Sciatic nerve (tissue), 2 donors: ENCODE results near the gene KCNK1. TPM values are rescaled to one million over a fixed set of nuclear protein-coding genes. Genes with fewer than 3 reads are reported as not detected.
A peak's percentile ranks its signal among the peaks of the same experiment; 100 is the strongest.
"Not testable (repeated sequence)": the region's sequence is repeated elsewhere in the genome, so short reads cannot be mapped to it uniquely, and the experiment has no call there.

Source experiments
- ATAC-seq: fragments of 200-7000 bp; cut with Tn5 transposase; one replicate; pipeline ENCODE4 v1.9.1; 2020; ENCODE audit warnings: mild to moderate bottlenecking, moderate library complexity
- DNase-seq: peaks from one replicate; pipeline ENCODE4 v3.0.0-alpha.2; 2020; ENCODE audit warnings: low spot score
- intact Hi-C: fragments of 100-400 bp; cut with DNase I; formaldehyde crosslinking; loops from one replicate; pipeline ENCODE4 v1.14.2; 2022
- total RNA-seq: library from RNA; stranded (reverse); fragmentation: NEBNext Ultra II Directional; extraction: Animal tissue kit (Norgen Biotek cat#: 25700); gene quantifications from one replicate; pipeline ENCODE4 v1.2.1, GENCODE V29; 2021
- donor health status: DM: no; HTN: no; CAD: no.
- donor health status: DM: no; HTN: no; CAD: no.

Gene KCNK1
- total RNA-seq, 1 donor from 2014 or later = 4.3 TPM

GRCh38 chr1:233679030-233679429 lies 65.1 kb downstream of the KCNK1 start:
- no peak for ATAC-seq
- intact Hi-C loops = no loop called here
- no peak for DNase-seq

DNA sequence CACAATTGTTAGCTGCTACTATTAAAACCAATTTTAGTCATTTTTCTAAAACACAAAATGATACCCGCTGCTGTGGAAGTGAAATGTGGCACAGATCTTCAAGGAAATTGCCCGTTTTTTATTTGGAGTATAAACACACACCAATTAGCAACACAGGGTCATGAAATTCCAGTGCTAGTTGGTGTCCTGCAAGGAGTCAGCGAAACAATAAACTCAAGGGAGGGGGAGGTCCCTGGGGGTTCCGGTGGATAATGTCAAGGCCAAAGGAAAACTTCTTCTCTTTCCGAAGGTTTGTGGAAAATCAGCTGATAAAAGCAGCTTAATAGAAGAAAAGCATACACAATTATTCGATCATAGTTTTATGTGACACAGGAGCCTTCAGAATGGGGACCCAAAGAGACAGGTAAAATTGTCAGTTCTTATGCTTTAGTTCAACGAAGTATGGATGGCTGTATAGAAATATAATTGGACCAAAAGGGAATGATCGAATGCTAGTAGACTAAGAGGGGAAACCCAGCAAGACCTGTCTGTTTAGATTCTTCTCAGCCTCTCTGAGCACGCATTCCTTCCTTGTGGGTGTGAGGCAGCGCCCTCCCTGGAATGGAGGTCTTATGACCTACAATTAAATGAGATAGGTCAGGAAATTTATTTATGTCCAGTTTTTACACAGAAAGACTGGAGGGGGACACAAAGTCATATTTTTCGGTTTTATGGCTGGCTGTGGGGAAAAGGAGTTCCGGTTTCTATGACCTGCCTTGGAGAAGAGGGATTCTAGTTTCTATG lies 65.9 kb downstream of the KCNK1 start:
- intact Hi-C loops = no loop called here
- DNase-seq = no peak
- no peak for ATAC-seq

DNA sequence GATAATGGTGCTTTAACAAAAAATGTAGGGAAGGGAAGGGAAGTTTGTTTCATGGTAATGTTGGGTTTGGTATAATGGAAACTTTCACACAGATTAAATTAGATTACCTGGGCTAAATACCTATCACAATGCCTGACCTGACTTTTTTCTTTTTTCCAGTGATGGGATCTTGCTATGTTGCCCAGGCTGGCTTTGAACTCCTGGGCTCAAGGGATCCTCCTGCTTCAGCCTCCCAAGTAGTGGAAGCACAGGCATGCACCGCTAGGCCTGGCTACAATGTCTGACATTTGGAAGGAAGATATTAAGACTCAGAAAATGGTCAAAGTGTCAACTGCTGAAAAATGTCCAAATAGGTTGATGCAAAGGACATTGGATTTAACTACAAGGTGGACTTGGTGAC lies 67.4 kb downstream of the KCNK1 start:
- intact Hi-C loops = no loop called here
- DNase-seq = no peak
- no peak for ATAC-seq

GRCh38 chr1:233686653-233687052 lies 72.7 kb downstream of the KCNK1 start:
- ATAC-seq, DNase-seq, intact Hi-C loops: not testable (repeated sequence)

DNA sequence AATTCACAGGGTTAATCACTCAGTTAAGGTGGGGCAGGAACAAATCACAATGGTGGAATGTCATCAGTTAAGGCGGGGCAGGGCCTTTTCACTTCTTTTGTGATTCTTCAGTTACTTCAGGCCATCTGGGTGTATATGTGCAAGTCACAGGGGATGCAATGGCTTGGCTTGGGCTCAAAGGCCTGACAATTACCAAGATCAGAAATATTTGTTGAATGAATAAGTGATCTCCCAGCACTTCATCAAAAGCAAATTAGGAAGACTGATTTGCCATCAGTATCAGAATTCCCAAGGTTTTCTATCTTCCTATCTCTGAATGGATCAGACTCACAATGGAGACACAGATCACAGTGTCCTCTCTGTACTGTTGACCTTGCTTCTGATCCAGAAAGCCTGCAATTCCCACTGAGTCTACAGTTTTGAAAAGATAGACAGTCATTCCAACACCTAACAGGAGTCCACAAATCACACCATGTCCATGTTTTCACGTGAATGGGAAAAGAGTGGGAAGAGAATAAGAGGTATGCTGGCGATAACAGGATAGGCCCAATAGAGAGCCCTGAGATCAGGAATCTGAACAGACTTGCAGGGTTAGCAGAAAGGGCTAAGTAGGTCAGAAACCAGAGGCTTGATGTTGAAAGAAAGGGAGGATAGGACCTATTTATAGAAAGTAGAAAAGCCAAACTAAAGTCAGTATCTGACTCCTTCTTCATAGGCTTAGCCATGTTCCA lies 75.3 kb downstream of the KCNK1 start:
- ATAC-seq = no peak
- DNase-seq = no peak
- intact Hi-C loops = no loop called here

DNA sequence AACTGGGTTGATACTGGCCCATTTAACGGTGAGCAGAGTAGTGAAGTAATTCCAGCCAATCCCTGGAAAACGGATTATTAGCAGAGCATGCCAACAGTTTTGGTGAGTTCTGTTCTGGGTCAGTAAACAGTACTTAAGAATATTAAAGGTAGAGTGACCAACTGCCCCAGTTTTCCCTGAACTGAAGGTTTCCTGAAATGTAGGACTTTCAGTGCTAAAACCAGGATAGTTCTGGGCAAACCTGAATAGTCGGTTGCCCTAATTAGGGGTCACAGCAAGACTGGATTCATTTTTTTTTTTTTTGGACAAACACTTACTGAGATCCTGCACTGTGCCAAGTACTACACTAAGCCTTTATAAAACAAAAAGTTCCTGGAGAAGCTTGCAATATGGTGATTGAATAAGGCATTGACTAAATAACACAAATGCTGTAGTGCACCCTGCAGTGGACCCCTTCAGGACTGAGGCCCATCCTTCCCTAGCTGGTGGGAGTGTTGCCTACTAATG lies 75.9 kb downstream of the KCNK1 start:
- DNase-seq = no peak
- peak; percentile 39 for ATAC-seq
- intact Hi-C loops = no loop called here

DNA sequence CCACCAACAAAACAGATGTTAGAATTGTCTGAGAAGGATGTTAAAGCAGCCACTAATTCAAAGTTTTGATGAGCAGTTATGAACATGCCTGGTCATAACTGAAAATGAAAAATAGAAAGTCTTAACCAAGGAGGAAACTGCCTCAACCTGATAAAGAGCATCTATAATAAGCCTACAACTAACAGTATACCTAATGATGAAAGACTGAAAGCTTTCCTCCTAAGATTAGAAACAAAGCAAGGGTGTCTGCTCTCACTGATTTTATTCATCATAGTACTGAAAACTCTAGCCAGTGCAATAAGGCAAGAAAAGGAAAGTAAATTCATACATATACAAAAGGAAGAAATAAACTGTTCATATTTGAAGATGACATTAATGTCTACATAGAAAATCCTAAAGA lies 82.0 kb downstream of the KCNK1 start:
- ATAC-seq = no peak
- intact Hi-C loops = no loop called here
- DNase-seq = no peak

GRCh38 chr1:233700338-233700737 lies 86.4 kb downstream of the KCNK1 start:
- no peak for DNase-seq
- intact Hi-C loops = no loop called here
- no peak for ATAC-seq

- ATAC-seq (no peak), DNase-seq (no peak)
- intact Hi-C loops = no loop called here
Measured at GRCh38 chr1:233704170-233704897, 90.4 kb downstream of the KCNK1 start.

DNA sequence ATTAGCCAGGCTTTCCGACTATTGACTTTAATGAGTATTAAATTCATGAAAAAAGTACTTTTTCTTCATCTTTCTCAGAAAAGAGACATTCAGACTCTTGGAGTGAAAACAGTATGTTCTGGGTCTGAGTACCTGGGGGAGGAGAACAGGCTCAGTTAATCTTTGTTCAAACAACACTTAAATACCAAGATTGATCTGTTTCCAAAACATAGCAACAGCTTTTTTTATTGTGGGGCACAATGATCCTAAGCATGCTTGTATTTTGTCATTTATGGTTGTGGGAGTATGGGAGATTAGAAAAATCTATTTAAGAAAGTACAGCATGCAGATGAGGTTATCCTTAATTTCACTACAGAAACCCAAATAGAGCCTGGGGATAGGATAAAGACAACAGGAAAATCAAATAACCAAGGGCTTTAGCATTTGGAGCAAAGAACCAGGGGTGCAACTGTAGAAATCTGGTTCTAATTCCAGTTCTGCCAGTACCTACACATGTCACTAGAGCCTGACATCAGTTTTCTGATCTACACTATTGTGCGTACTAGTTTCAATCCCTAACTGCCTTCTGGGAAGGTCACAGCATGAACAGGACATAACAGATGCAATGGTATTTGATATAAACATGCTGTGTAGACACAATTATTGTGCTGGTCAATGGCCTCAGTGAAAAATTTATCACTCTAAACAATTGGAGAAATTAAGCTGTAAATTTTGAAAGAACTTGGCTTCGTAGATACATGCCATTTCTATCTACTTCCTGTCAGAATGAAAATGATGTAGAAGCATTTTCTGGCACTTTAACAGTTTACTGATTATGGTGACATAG lies 91.2 kb downstream of the KCNK1 start:
- intact Hi-C loops = no loop called here
- DNase-seq (no peak), ATAC-seq (no peak)

DNA sequence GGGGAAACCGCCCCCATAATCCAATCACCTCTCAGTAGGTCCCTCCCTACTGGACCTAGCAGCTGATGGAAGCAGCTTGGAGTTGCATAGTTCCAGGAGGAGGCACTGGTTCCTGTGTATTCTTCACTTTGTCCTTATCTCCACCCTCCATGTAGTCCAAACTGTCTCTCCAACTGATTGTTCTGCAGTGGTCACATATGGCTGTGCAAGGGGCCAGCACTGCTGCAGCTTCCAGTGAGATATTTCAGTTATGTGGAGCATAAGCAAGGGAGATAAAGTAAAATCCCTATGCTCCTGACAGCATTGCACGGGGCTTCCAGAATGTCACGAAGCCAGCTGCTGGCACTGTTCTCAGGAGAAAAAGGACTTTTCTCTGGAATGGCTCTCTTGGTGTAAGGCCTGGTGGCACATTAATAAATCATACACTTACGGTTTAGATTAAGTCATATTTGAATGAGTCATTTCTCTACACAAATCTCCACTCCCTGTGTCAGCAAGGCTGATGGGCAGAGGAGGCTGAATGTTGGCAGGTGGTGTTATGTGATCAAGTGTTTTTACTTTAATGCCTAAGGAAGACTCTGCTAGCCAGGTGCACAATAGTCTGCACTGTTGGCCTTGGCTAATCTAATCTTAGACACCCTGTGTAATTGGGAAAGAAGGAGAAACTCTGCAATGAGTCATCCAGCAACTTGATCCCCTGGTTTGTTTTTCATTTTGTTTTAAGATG lies 93.4 kb downstream of the KCNK1 start:
- ATAC-seq = no peak
- intact Hi-C loops = no loop called here

GRCh38 chr1:233707880-233708815 lies 94.2 kb downstream of the KCNK1 start:
- DNase-seq = no peak
- no peak for ATAC-seq
- intact Hi-C loops = no loop called here

More for the DNA sequence above, 93.4 kb downstream of the KCNK1 start:
- DNase-seq = no peak

GRCh38 chr1:233710031-233710430 lies 96.1 kb downstream of the KCNK1 start:
- no peak for DNase-seq
- intact Hi-C loops = no loop called here
- ATAC-seq = no peak

DNA sequence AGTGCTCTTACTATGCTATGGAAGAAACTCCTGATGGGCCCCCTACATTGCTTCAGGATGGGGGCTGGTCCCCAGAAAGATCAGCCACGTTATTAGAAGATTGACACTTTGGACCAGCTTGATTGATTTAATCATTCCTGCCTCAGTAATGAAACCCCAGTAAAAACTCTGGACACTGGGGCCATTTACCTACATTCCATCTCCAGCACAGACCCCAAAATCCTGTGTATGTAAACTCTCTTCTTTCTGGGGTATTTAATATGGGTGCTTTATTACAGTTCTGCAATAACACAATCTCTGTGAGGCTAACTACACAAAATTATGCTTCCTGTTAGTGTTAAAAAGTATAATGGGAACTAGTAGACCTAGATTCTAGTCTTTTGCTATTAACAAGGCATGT lies 96.6 kb downstream of the KCNK1 start:
- DNase-seq (no peak), ATAC-seq (no peak)
- intact Hi-C loops = no loop called here

- ATAC-seq = no peak
- intact Hi-C loops = no loop called here
- DNase-seq = no peak
Measured at GRCh38 chr1:233714631-233715217, 100.8 kb downstream of the KCNK1 start.

- intact Hi-C loops = no loop called here
Measured at GRCh38 chr1:233718057-233718456, 104.2 kb downstream of the KCNK1 start.

More at GRCh38 chr1:233718057-233718456, 104.2 kb downstream of the KCNK1 start:
- no peak for DNase-seq
- no peak for ATAC-seq
